Vagina (tissue), 2 donors: ENCODE data around the gene LAYN.

ENCODE experiments used
- CTCF ChIP-seq, 3 experiments: fragments of 450-650 bp in 2 of 3; fragments of 200-600 bp in 1 of 3; sonication (generic) in 1 of 3; IDR thresholded peaks; one replicate each; pipeline ENCODE4 v1.5.1; 2017 to 2019; ENCODE audit warnings: antibody characterized with exemption in 3 of 3, mild to moderate bottlenecking in 2 of 3, moderate library complexity in 2 of 3
- POLR2A ChIP-seq, 2 donors: fragments of 450-650 bp; IDR thresholded peaks; one replicate each; pipeline ENCODE4 v1.6.1; 2017; ENCODE audit warnings: antibody characterized with exemption in 2 of 2, mild to moderate bottlenecking in 2 of 2, moderate library complexity in 2 of 2
- POLR2AphosphoS5 ChIP-seq, 2 donors: sonication (generic); formaldehyde crosslinking; IDR thresholded peaks; one replicate each; pipeline ENCODE4 v1.9.0; 2017; ENCODE audit warnings: antibody characterized with exemption in 2 of 2, mild to moderate bottlenecking in 2 of 2, low read depth in 1 of 2; ENCODE audit not compliant: insufficient read depth in 1 of 2

- no peak for TF ChIP-seq POLR2A (IDR thresholded peaks at IDR 0.05)
- no peak for TF ChIP-seq POLR2AphosphoS5 (IDR thresholded peaks at IDR 0.05; ENCODE audit: insufficient read depth in 1 of 2, low read depth in 1 of 2)
- TF ChIP-seq CTCF (IDR thresholded peaks at IDR 0.05): no peak
Observed at GRCh38 chr11:111555255-111555654, 14.7 kb downstream of the LAYN start.
